Prostate gland (tissue), 2 donors: ENCODE data around the gene ACTL8.

Experiments
- POLR2A ChIP-seq: fragments of 450-650 bp; IDR thresholded peaks from one replicate; pipeline ENCODE4 v1.6.1; 2016; ENCODE audit warnings: antibody characterized with exemption, mild to moderate bottlenecking
- POLR2AphosphoS5 ChIP-seq: sonication (generic); formaldehyde crosslinking; IDR thresholded peaks from one replicate; pipeline ENCODE4 v1.6.1; 2017; ENCODE audit warnings: antibody characterized with exemption
- TF ChIP-seq, protein P1 (sequence below), 4 experiments: fragments of 200-600 bp in 2 of 4; fragments of 450-650 bp in 2 of 4; sonication (generic) in 2 of 4; IDR thresholded peaks; 1 replicate in 3 of 4; 2 replicates in 1 of 4; pipeline ENCODE4 v1.5.1; 2016 to 2019; ENCODE audit warnings: antibody characterized with exemption in 4 of 4, mild to moderate bottlenecking in 2 of 4, moderate library complexity in 2 of 4

DNA sequence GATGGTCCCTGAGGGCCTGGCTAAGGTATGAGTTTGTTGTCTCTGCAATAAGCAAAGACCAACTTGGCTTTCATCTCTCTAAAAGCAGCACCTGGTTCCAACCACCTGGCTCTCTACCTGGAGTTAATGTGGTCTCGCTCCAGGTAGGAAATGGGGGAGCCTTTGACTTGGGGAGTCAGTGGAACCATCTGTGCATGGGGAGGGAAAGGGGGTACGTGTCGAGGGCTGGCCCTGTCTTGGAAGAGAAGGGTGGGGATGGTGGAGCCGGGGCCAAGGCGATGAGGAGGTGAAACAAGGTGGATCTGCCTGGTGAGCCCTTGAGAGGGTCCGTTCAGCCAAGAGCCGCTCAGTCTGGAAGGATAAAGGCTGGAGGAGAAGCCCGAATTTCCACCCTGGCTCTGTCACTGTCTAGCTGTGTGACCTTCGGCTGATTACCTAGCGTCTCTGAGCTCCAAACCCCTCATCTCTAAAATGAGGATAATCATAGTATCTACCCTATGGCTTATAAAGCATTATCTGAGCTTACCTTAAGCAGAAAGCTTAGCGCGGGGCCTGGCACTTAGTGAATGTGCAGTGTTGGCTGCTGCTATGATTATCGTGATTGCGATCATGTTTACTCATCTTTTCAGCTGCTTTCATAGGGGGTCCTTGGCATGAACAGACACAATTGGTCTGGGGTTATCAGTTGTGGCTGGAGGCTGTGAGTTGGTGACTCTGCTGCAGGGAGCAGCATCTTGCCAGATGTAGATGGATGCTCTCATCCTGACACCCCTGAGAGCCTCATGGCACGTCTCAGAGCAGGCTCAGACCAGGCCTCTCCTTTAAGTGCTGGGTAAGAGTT, 78.7 kb downstream of the ACTL8 start:
- TF ChIP-seq, protein P1, sequence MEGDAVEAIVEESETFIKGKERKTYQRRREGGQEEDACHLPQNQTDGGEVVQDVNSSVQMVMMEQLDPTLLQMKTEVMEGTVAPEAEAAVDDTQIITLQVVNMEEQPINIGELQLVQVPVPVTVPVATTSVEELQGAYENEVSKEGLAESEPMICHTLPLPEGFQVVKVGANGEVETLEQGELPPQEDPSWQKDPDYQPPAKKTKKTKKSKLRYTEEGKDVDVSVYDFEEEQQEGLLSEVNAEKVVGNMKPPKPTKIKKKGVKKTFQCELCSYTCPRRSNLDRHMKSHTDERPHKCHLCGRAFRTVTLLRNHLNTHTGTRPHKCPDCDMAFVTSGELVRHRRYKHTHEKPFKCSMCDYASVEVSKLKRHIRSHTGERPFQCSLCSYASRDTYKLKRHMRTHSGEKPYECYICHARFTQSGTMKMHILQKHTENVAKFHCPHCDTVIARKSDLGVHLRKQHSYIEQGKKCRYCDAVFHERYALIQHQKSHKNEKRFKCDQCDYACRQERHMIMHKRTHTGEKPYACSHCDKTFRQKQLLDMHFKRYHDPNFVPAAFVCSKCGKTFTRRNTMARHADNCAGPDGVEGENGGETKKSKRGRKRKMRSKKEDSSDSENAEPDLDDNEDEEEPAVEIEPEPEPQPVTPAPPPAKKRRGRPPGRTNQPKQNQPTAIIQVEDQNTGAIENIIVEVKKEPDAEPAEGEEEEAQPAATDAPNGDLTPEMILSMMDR (IDR thresholded peaks at IDR 0.05) = no peak
- no peak for TF ChIP-seq POLR2A
- no peak for TF ChIP-seq POLR2AphosphoS5
